Karpas-422 (cell line): ENCODE results near the gene UTS2. TPM values are rescaled to one million over a fixed set of nuclear protein-coding genes. Genes with fewer than 3 reads are reported as not detected.

Experiments used
- DNase-seq: peaks from one replicate; pipeline ENCODE4 v3.0.0-alpha.2; 2015
- H2AFZ ChIP-seq: fragments of 200-600 bp; sonication (generic); 2 replicates; pipeline ENCODE4 v1.6.1; 2014; ENCODE audit warnings: antibody characterized with exemption, low read length, mixed read lengths
- H3K27ac ChIP-seq: fragments of 200-600 bp; sonication (generic); 2 replicates; pipeline ENCODE4 v1.5.1; 2014; ENCODE audit warnings: mild to moderate bottlenecking, low read length, moderate library complexity
- H3K27me3 ChIP-seq: fragments of 200-600 bp; sonication (generic); 2 replicates; pipeline ENCODE4 v1.6.1; 2014; ENCODE audit warnings: low read length, mixed read lengths
- H3K36me3 ChIP-seq: fragments of 200-600 bp; sonication (generic); 2 replicates; pipeline ENCODE4 v1.6.1; 2014; ENCODE audit warnings: low read length, mixed read lengths; ENCODE audit not compliant: insufficient read depth
- H3K4me1 ChIP-seq: fragments of 200-600 bp; sonication (generic); 2 replicates; pipeline ENCODE4 v1.6.1; 2014; ENCODE audit warnings: mild to moderate bottlenecking, low read length, mixed read lengths
- H3K4me2 ChIP-seq: fragments of 200-600 bp; sonication (generic); 2 replicates; pipeline ENCODE4 v1.6.1; 2014; ENCODE audit warnings: low read length, low read depth, mild to moderate bottlenecking; ENCODE audit not compliant: poor library complexity, severe bottlenecking
- H3K4me3 ChIP-seq: fragments of 200-600 bp; sonication (generic); 2 replicates; pipeline ENCODE4 v1.5.1; 2014; ENCODE audit warnings: mild to moderate bottlenecking, antibody characterized with exemption, low read length, mixed read lengths
- H3K79me2 ChIP-seq: fragments of 200-600 bp; sonication (generic); 2 replicates; pipeline ENCODE4 v1.6.1; 2014; ENCODE audit warnings: mild to moderate bottlenecking, low read length, mixed read lengths
- H3K9ac ChIP-seq: fragments of 200-600 bp; sonication (generic); 2 replicates; pipeline ENCODE4 v1.6.0; 2014; ENCODE audit warnings: low read length
- H3K9me2 ChIP-seq: fragments of 200-600 bp; sonication (generic), shearing (Covaris generic); replicated peaks from 2 replicates; pipeline ENCODE4 v1.6.0; 2014; ENCODE audit warnings: mild to moderate bottlenecking, low read length, moderate library complexity; ENCODE audit not compliant: insufficient read depth
- H3K9me3 ChIP-seq: fragments of 300-700, 200-600 bp; sonication (generic); 2 replicates; pipeline ENCODE4 v1.6.1; 2014; ENCODE audit warnings: low read length, mixed read lengths
- H4K20me1 ChIP-seq: fragments of 200-600 bp; sonication (generic); 2 replicates; pipeline ENCODE4 v1.6.1; 2014; ENCODE audit warnings: mild to moderate bottlenecking, antibody characterized with exemption, low read length, low read depth; ENCODE audit not compliant: insufficient read depth
- total RNA-seq: library from RNA; depleted of rRNA; stranded (reverse); fragments of >200 nt; shearing (Covaris generic); gene quantifications from 2 replicates; pipeline ENCODE4 v1.2.3, GENCODE V29; 2014; ENCODE audit warnings: low replicate concordance

UTS2 gene
- total RNA-seq, 1 experiment from 2014 or later, result not detected

- no peaks in the 10 kb centered on the region for H3K4me1 ChIP-seq
- H4K20me1 ChIP-seq, result no peaks in the 10 kb centered on the region
- no peak overlapping the region for H3K4me3 ChIP-seq
- no peak overlapping the region for H2AFZ ChIP-seq
- no peak overlapping the region for H3K27ac ChIP-seq
- no peaks in the 10 kb centered on the region for H3K36me3 ChIP-seq
- no peak overlapping the region for H3K4me2 ChIP-seq
- no peaks in the 10 kb centered on the region for H3K9me2 ChIP-seq
- H3K79me2 ChIP-seq, result no peaks in the 10 kb centered on the region
- DNase-seq, result no peak
- H3K9me3 ChIP-seq, result no peaks in the 10 kb centered on the region
- H3K9ac ChIP-seq, result no peak overlapping the region
- no peaks in the 10 kb centered on the region for H3K27me3 ChIP-seq
These were observed 16.5 kb upstream of the UTS2 start for GRCh38 chr1:7869136-7869920.

- Histone ChIP-seq H3K9me2 (no peaks in the 10 kb centered on the region), H3K79me2 (no peaks in the 10 kb centered on the region), H2AFZ (no peak overlapping the region)
These were observed 15.4 kb upstream of the UTS2 start for GRCh38 chr1:7868070-7868780.

GRCh38 chr1:7865978-7866377 lies 13.1 kb upstream of the UTS2 start:
- Histone ChIP-seq H3K36me3 (no peaks in the 10 kb centered on the region), H2AFZ (no peak overlapping the region), H3K9me2 (no peaks in the 10 kb centered on the region), H4K20me1 (no peaks in the 10 kb centered on the region), H3K4me1 (no peaks in the 10 kb centered on the region), H3K4me3 (no peak overlapping the region), H3K27me3 (no peaks in the 10 kb centered on the region), H3K9me3 (no peaks in the 10 kb centered on the region), H3K9ac (no peak overlapping the region), H3K27ac (no peak overlapping the region), H3K4me2 (no peak overlapping the region), H3K79me2 (no peaks in the 10 kb centered on the region)
- DNase-seq, result no peak

More at GRCh38 chr1:7868070-7868780, 15.4 kb upstream of the UTS2 start:
- no peak overlapping the region for H3K4me2 ChIP-seq
- no peaks in the 10 kb centered on the region for H3K4me1 ChIP-seq
- H4K20me1 ChIP-seq, result no peaks in the 10 kb centered on the region
- no peak for DNase-seq
- H3K36me3 ChIP-seq, result no peaks in the 10 kb centered on the region
- H3K9me3 ChIP-seq, result no peaks in the 10 kb centered on the region
- no peaks in the 10 kb centered on the region for H3K27me3 ChIP-seq
- H3K27ac ChIP-seq, result no peak overlapping the region
- H3K4me3 ChIP-seq, result no peak overlapping the region
- H3K9ac ChIP-seq, result no peak overlapping the region

GRCh38 chr1:7863756-7864328 lies 11.0 kb upstream of the UTS2 start:
- Histone ChIP-seq H3K27ac (no peak overlapping the region), H3K4me3 (no peak overlapping the region), H3K9me2 (no peaks in the 10 kb centered on the region), H3K9ac (no peak overlapping the region), H3K4me1 (no peaks in the 10 kb centered on the region), H2AFZ (no peak overlapping the region), H3K79me2 (no peaks in the 10 kb centered on the region), H3K36me3 (no peaks in the 10 kb centered on the region), H3K4me2 (no peak overlapping the region), H3K27me3 (no peaks in the 10 kb centered on the region), H4K20me1 (no peaks in the 10 kb centered on the region), H3K9me3 (no peaks in the 10 kb centered on the region)
- DNase-seq, result no peak

DNA sequence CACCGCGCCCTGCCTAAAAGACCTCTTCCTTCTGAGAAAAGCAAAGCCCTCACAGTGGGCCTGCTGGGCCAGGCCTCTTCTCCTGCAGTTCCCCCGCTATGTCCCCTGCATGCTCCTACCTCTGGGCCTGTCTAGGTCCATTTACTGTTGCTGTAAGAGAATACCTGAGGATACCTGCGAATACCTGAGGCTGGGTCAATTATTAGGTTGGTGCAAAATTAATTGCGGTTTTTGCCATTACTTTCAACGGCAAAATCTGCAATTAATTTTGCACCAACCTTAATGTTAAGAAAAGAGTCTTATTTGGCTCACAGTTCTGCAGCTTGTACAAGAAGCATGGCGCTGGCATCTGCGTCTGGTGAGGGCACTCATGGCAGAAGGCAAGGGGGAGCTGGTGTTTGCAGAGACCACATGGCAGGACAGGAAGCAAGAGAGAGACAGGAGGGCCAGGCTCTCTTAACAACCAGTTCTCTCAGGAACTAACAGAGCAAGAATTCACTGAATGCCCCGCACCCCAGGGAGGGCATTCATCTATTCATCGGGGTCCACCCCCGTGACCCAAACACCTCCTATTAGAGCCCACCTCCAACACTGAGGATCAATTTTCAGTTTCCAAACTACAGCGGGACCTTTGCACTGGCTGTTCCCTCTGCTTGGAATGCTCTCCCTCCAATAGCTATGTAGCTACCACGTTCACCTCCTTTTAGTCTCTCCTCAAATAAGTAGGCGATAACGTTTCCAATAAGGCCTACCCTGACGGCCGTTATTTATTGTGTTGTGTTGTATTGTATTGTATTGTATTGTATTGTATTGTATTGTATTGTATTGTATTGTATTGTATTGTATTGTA lies 9.6 kb upstream of the UTS2 start:
- no peaks in the 10 kb centered on the region for H3K4me1 ChIP-seq
- no peak for DNase-seq
- no peak overlapping the region for H3K9ac ChIP-seq
- H3K27ac ChIP-seq, result no peak overlapping the region
- no peaks in the 10 kb centered on the region for H3K79me2 ChIP-seq
- no peaks in the 10 kb centered on the region for H3K36me3 ChIP-seq
- no peaks in the 10 kb centered on the region for H3K27me3 ChIP-seq
- H2AFZ ChIP-seq, result no peak overlapping the region
- H4K20me1 ChIP-seq, result no peaks in the 10 kb centered on the region
- H3K4me2 ChIP-seq, result no peak overlapping the region
- no peaks in the 10 kb centered on the region for H3K9me2 ChIP-seq
- no peak overlapping the region for H3K4me3 ChIP-seq
- H3K9me3 ChIP-seq, result no peaks in the 10 kb centered on the region

- Histone ChIP-seq H3K9me2 (no peaks in the 10 kb centered on the region), H3K79me2 (no peaks in the 10 kb centered on the region), H3K4me3 (no peak overlapping the region), H3K9ac (no peak overlapping the region), H3K9me3 (no peaks in the 10 kb centered on the region), H2AFZ (no peak overlapping the region), H4K20me1 (no peaks in the 10 kb centered on the region), H3K4me2 (no peak overlapping the region), H3K4me1 (no peaks in the 10 kb centered on the region), H3K36me3 (no peaks in the 10 kb centered on the region), H3K27me3 (no peaks in the 10 kb centered on the region), H3K27ac (no peak overlapping the region)
- no peak for DNase-seq
These were observed 8.6 kb upstream of the UTS2 start for GRCh38 chr1:7861452-7861851.

- no peak overlapping the region for H3K27ac ChIP-seq
- DNase-seq, result no peak
- H3K4me3 ChIP-seq, result no peak overlapping the region
- no peaks in the 10 kb centered on the region for H3K4me1 ChIP-seq
- no peaks in the 10 kb centered on the region for H3K9me2 ChIP-seq
- no peaks in the 10 kb centered on the region for H3K79me2 ChIP-seq
- no peaks in the 10 kb centered on the region for H3K27me3 ChIP-seq
- no peaks in the 10 kb centered on the region for H3K36me3 ChIP-seq
- H3K9me3 ChIP-seq, result no peaks in the 10 kb centered on the region
- no peaks in the 10 kb centered on the region for H4K20me1 ChIP-seq
- H2AFZ ChIP-seq, result no peak overlapping the region
- H3K9ac ChIP-seq, result no peak overlapping the region
- H3K4me2 ChIP-seq, result no peak overlapping the region
These were observed 7.3 kb upstream of the UTS2 start for GRCh38 chr1:7860130-7860529.

DNA sequence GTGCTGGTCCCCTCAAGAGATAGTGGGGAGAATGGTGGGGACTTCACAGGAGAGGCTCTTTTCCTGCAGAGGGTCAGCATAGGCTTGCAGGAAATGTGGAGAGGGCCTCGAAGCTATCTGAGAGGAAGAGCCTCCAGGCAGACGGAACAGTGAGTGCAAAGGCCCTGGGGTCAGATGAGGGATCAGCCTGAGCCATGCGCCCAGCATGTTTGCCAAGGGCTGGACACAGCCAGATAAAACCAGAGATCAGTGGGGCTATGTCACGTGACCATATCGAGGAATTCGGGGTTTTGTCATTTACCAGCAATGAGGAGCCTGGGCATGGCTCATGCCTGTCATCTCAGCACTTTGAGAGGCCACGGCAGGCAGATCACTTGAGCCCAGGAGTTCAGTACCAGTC lies 6.5 kb upstream of the UTS2 start:
- no peak overlapping the region for H3K27ac ChIP-seq
- H3K9me3 ChIP-seq, result no peaks in the 10 kb centered on the region
- H3K79me2 ChIP-seq, result no peaks in the 10 kb centered on the region
- no peaks in the 10 kb centered on the region for H3K9me2 ChIP-seq
- no peak overlapping the region for H2AFZ ChIP-seq
- H3K9ac ChIP-seq, result no peak overlapping the region
- H3K4me3 ChIP-seq, result no peak overlapping the region
- no peaks in the 10 kb centered on the region for H3K27me3 ChIP-seq
- no peaks in the 10 kb centered on the region for H3K4me1 ChIP-seq
- H3K4me2 ChIP-seq, result no peak overlapping the region
- no peak for DNase-seq
- no peaks in the 10 kb centered on the region for H4K20me1 ChIP-seq
- no peaks in the 10 kb centered on the region for H3K36me3 ChIP-seq
